ENCODE data around the gene RAB34. TPM values are rescaled to one million over a fixed set of nuclear protein-coding genes. Genes with fewer than 3 reads are reported as not detected.

RAB34 gene
- total RNA-seq, 1 donor: 186 TPM

DNA sequence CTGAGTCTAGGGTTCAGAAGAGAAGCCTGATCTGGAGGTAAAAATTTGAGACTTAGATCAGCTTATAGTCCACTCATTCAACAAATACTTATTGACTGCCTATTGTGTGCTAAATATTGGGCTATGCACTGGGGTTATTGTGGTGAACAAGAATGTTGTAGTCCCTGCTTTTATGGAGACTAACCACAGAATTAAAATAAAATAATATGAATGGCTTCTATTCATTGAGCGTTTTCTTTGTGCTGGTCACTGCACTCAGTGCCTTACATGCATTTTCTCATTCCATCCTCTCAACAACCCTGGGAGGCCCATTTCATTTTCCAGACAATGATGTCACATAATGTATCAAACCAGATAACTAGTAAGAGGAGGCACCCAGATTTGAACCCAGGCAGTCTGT lies 15.7 kb upstream of the RAB34 start:
- no peak for TF ChIP-seq CTCF (IDR thresholded peaks at IDR 0.05; ENCODE audit: extremely low read depth, low read depth, low read length)
- DNase-seq (ENCODE audit: insufficient read length, low spot score, missing footprints): peak; percentile 31
- peaks cover 3% of the 10 kb centered on the region for H3K4me1 ChIP-seq (ENCODE audit: insufficient read depth, low read length)
- no peak overlapping the region for H2AFZ ChIP-seq (ENCODE audit: low read length)
- no peaks in the 10 kb centered on the region for H3K36me3 ChIP-seq (ENCODE audit: insufficient read depth, low read length)
- H3K9me3 ChIP-seq (ENCODE audit: low read depth, low read length): no peaks in the 10 kb centered on the region
- H3K27ac ChIP-seq (ENCODE audit: low read depth, low read length): no peak overlapping the region
- no peaks in the 10 kb centered on the region for H3K27me3 ChIP-seq (ENCODE audit: insufficient read depth, low read length)
- no peak overlapping the region for H3K4me3 ChIP-seq (ENCODE audit: insufficient read depth, low read length)
- H3K79me2 ChIP-seq (ENCODE audit: insufficient read depth, low read length): no peaks in the 10 kb centered on the region
- no peak overlapping the region for H3K4me2 ChIP-seq (ENCODE audit: insufficient read depth, low read length)
- no peaks in the 10 kb centered on the region for H4K20me1 ChIP-seq (ENCODE audit: insufficient read depth, low read length)

DNA sequence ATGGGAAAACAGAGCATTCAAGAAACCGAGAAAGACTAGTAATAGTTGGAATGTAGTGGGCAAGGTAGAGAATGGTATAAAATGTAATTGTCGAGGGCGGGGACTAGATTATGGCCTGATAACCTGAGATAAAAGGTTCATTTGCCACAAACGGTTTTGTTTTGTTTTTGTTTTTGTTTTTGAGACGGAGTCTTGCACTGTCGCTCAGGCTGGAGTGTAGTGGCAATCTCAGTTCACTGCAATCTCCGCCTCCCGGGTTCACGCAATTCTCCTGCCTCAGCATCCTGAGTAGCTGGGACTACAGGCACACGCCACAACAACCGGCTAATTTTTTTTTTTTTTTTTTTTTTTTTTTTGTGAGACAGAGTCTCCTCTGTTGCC lies 12.3 kb upstream of the RAB34 start:
- H3K79me2 ChIP-seq (ENCODE audit: insufficient read depth, low read length): no peaks in the 10 kb centered on the region
- no peak for TF ChIP-seq CTCF (IDR thresholded peaks at IDR 0.05; ENCODE audit: extremely low read depth, low read depth, low read length)
- no peak overlapping the region for H2AFZ ChIP-seq (ENCODE audit: low read length)
- H3K27me3 ChIP-seq (ENCODE audit: insufficient read depth, low read length): no peaks in the 10 kb centered on the region
- H4K20me1 ChIP-seq (ENCODE audit: insufficient read depth, low read length): peaks cover 3% of the 10 kb centered on the region
- peaks cover 1% of the 10 kb centered on the region for H3K36me3 ChIP-seq (ENCODE audit: insufficient read depth, low read length)
- H3K4me3 ChIP-seq (ENCODE audit: insufficient read depth, low read length): no peak overlapping the region
- H3K4me2 ChIP-seq (ENCODE audit: insufficient read depth, low read length): no peak overlapping the region
- no peak for DNase-seq (ENCODE audit: insufficient read length, low spot score, missing footprints)
- peaks cover 20% of the 10 kb centered on the region for H3K4me1 ChIP-seq (ENCODE audit: insufficient read depth, low read length)
- H3K9me3 ChIP-seq (ENCODE audit: low read depth, low read length): no peaks in the 10 kb centered on the region
- no peak overlapping the region for H3K27ac ChIP-seq (ENCODE audit: low read depth, low read length)

DNA sequence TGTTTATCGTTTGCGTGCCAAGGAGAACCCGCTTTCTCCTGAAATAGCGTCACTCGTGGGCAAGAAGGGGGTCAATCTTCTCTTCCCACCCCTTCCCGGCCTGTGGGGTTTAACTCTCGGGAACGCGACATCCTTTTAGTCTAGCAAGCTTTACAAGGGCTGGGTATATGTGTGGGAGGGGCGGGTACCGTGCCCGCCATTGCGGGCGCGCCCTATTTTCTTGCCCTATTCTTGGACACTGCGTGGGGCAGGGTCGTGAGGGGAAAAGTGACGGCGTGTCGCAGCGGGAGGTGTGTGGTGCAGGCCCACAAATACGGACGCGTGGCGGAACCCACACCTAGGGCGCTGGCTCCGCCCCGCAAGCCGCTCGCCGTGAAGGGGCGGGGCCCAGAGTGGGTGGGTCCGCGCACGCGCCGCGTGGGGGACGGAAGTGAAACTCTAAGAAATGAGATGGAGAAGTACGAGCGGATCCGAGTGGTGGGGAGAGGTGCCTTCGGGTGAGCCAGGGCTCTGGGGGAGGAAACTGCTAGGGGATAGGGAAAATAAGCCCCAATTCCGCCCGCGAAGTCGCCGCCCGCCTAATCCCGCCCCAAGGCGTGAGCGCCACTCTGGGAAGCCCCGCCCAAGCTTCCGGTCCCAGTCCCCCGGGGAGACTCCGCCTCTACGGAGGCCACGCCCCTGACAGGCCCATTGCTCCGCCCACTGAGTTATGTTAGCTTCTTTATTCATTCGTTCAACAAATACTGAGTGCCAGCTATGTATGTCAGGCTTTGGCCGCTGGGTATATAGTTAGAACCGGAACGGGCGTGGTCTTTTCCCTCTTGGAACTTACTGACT lies 10.9 kb upstream of the RAB34 start, which contains the start of gene NEK8:
Gene NEK8, plus strand, starts transcription at position 425 of the 837 bp plus-strand sequence. Its CDS starts 26 bp downstream, at position 451.
- Histone ChIP-seq H3K27me3 (ENCODE audit: insufficient read depth, low read length) (no peaks in the 10 kb centered on the region), H3K79me2 (ENCODE audit: insufficient read depth, low read length) (no peaks in the 10 kb centered on the region), H2AFZ (ENCODE audit: low read length) (peak within 1 kb of the TSS; percentile 97), H3K36me3 (ENCODE audit: insufficient read depth, low read length) (peaks cover 15% of the 10 kb centered on the region), H3K4me1 (ENCODE audit: insufficient read depth, low read length) (peaks cover 26% of the 10 kb centered on the region), H4K20me1 (ENCODE audit: insufficient read depth, low read length) (peaks cover 13% of the 10 kb centered on the region), H3K4me2 (ENCODE audit: insufficient read depth, low read length) (peak within 1 kb of the TSS; percentile 100), H3K9me3 (ENCODE audit: low read depth, low read length) (no peaks in the 10 kb centered on the region), H3K27ac (ENCODE audit: low read depth, low read length) (peak within 1 kb of the TSS; percentile 77), H3K4me3 (ENCODE audit: insufficient read depth, low read length) (peak within 1 kb of the TSS; percentile 79)
- peak; percentile 98 for DNase-seq (ENCODE audit: insufficient read length, low spot score, missing footprints)
- no peak for TF ChIP-seq CTCF (IDR thresholded peaks at IDR 0.05; ENCODE audit: extremely low read depth, low read depth, low read length)

Data from osteoblast (primary cell).